ENCODE data around the gene LSM12.
"Not testable (repeated sequence)": the region's sequence is repeated elsewhere in the genome, so short reads cannot be mapped to it uniquely, and the experiment has no call there.

Gene LSM12

DNA sequence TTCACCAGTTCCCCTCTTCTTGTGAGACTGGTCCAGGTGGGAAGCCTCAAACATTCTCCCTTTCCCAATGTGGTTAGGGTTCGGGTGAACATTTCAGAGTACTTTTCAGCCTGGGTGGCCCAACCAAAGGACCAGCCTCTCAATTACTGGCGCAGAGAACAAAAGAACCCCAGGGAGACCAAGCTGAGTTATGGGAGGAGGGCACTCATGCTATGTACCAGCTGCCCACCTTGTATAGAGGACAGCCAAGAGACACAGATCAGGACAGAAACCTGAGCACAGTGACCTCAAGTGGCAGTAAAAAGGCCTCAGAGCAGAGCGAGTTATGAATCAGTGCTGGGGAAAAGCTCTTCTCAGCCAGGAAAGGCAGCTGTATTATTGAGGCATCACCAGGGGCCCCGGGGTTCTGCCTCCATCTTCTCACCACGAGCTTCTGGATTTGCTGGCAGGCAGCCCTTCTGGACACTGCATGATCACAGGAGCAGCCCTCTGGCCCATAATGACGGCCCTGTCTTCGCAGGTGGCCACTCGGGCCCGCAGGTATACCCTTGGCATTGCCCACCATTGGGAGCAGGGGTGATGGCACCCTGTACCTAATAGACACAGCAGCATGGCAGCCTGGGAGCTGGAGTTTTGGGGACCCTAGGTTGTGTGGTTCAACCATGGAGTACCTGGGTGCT is 7.9 kb upstream of the LSM12 start:
- DNase-seq: no peak

GRCh38 chr17:44071772-44072171 is 5.3 kb upstream of the LSM12 start:
- DNase-seq: no peak

- peak; percentile 73 for DNase-seq
These were observed 4.7 kb upstream of the LSM12 start for GRCh38 chr17:44071198-44071520.

DNA sequence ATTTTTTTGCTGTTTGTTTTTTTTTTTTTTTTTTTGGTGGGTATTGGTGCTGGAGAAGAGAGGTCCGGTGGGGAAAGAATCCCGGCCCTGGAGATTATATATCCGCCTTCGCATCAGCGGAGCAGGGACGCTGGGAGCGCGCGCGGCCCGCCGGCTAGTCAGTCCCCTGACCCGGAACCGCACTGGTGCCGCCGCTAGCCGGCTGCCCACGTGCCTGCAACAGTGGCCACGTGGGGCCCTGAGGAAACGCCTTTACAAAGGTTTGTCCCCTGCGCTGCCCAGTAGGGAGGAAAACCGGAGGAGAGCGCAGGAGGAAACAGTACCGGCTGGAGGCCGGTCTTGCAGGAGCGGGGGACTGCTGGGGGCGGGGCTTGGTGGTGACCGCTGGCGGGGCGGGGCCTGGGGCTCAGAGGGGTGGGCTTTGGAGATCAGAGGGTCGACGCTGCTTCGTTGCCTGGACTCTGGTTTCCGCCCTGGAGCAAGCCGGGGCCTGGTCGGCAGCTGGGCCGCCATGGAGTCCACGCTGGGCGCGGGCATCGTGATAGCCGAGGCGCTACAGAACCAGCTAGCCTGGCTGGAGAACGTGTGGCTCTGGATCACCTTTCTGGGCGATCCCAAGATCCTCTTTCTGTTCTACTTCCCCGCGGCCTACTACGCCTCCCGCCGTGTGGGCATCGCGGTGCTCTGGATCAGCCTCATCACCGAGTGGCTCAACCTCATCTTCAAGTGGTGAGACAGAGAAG is 4.2 kb upstream of the LSM12 start, which contains the start of gene G6PC3:
TSS of gene G6PC3 (plus strand) at position 281 of the 743 bp plus-strand sequence. CDS start at position 512, 231 bp downstream.
- DNase-seq: peak; percentile 70

DNA sequence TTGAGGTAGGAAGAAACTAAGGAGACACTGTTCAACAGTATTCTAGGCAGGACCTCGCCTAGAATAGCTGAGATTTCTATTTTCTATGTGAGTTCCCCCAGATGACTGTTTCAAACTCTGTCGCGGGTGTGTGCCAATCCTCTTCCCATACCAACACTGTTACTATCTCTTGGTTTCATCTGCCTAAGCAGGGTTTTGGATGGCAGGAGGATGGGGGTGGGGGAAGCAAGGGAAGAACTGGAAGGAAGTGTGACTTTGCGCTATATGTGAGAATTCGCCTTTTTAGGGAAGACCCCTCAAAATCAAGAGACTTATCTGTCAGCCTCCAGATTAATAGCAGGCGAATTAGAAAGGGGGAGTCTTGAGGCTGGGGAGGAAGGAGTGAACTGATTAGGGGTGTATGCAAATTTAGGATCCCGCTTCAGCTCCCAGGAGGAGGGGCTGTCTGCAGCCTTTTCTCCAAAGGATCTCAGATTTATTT is 3.5 kb upstream of the LSM12 start:
- DNase-seq: no peak

DNA sequence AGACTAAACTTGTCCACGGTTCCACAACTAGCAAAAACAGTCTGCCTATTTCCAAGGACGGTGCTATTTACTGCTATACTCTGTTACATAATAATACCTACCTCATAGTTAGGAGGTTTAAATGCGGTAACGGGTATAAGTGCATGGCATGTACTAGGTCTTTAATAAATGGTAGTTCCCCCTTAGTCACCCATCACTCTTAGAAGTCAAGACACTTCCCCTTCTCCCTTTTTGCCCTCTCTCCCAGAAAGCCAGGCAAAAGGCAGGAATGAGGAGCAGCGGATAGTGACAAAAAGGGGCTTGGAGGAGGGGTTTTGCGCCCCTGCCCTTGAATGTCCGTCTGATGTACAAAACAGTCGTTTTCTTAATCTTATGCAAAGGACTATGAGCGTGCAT is 1.1 kb upstream of the LSM12 start:
- DNase-seq: no peak

GRCh38 chr17:44065668-44066203 is 735 bp downstream of the LSM12 start:
- DNase-seq: no peak

GRCh38 chr17:44063704-44064639 is 2.5 kb downstream of the LSM12 start:
- DNase-seq: no peak

- no peak for DNase-seq
These were observed 3.6 kb downstream of the LSM12 start for GRCh38 chr17:44062871-44063270.

- DNase-seq: no peak
These were observed 5.0 kb downstream of the LSM12 start for GRCh38 chr17:44061446-44061845.

GRCh38 chr17:44059101-44059892 is 7.2 kb downstream of the LSM12 start:
- DNase-seq: no peak

DNA sequence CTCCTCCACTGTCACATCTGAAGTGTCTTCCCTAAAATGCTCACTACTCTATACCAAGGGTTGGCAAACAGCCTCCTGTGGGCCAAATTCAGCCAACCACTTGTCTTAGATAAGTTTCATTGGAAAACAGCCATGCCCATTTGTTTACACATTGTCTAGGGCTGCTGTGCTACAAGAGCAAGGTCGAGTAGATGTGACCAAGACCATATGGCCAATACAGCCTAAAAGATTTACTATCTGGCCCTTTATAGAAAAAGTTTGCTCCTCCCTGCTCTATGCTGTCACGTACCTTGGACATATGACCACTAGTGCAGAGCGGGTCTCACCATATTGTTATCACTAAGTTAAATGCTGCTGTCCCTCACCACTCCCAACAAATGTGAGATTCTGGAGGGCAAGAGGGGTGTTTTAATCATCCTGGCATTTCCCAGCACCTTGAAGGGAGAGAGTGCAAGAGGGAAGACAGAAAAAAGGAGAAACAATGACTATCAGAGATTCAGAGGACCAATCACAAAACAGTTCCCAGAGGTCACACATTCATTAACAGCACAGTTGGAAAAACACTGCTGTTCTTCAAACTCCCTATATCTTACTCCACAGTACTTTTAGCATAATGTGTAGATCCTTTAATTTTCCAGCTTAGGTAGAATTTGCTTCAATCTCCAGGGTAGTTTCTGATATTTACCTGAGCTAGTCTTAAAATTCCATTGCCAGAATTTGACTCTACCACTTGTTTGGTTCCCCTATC is 13.2 kb downstream of the LSM12 start:
- DNase-seq: no peak

GRCh38 chr17:44049294-44050060 is 17.0 kb downstream of the LSM12 start:
- no peak for DNase-seq

DNA sequence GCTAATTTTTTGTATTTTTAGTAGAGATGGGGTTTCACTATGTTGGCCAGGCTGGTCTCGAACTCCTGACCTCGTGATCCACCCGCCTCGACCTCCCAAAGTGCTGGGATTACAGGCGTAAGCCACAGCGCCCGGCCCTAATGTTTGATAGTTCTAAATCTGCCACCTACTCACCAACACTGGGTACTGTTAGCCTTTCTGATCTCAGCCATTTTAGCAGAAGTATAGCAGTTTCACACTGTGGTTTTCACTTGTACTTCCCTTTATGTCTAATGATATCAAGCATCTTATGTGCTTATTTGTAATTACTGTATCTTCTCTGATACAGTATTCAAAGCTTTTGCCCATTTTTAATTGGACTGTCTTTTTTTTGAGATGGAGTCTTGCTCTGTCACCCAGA is 19.6 kb downstream of the LSM12 start:
- DNase-seq: not testable (repeated sequence)

DNA sequence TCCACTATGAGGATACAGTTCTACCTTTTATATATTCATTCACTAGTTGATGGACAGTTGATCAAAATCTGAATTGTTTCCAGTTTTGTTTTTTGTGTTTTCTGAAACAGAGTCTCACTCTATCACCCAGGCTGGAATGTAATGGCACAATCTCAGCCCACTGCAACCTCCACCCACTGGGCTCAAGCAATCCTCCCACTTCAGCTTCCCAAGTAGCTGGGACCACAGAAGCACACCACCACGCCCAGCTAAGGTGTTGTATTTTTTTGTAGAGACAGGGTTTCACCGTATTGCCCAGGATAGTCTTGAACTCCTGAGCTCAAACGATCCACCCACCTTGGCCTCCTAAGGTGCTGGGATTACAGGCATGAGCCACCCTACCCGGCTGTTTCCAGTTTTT is 21.0 kb downstream of the LSM12 start:
- no peak for DNase-seq

GRCh38 chr17:44044071-44044470 is 22.4 kb downstream of the LSM12 start:
- no peak for DNase-seq

DNA sequence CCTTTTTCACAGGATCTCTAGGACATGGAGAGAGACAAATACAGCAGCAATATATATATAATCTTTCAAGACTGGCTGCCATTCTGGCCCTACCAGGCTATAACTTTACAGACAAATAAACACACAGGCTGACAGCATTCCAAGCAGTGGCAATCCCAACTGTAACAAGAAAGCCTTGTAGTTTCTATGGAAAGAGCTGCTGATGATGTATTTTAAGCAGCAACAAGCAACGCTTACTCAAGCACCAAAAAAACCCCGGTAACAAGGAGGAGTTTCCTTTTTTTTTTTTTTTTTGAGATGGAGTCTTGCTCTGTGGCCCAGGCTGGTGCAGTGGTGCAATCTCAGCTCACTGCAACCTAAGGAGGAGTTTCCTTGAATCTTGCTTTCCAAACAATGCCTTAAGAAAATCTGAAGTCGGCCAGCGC is 23.2 kb downstream of the LSM12 start:
- no peak for DNase-seq

- no peak for DNase-seq
These were observed 26.4 kb downstream of the LSM12 start for GRCh38 chr17:44039829-44040635.

DNA sequence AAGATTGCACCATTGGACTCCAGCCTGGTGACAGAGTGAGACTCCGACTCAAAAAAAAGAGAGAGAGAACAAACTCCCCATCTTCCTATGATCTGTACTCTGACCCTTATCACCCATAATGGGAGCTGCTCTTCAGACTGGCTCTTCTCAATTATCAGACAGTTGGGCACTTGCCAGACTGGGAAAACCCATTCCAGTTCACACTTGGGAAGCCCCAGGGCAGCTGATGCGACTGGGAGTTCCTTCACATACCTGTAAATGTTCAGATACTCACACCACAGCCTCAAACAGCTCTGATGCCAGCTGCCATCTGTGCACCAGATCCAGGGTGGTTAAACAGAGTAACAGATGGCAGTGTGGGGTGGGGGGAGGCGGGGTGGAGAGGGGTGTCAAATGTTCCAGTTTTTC is 27.9 kb downstream of the LSM12 start:
- DNase-seq: no peak

GRCh38 chr17:44037471-44037870 is 29.0 kb downstream of the LSM12 start:
- no peak for DNase-seq
